GM12872 (cell line): Measurements from ENCODE around the gene IMMP2L.

Experiments
- TF ChIP-seq, protein P1 (sequence below): IDR thresholded peaks from 3 replicates; pipeline ENCODE4 v1.5.1; 2011; ENCODE audit warnings: low read depth, mild to moderate bottlenecking, low read length, moderate library complexity; ENCODE audit not compliant: insufficient read depth

The IMMP2L gene

GRCh38 chr7:111388912-111389311, 173.4 kb downstream of the IMMP2L start:
- TF ChIP-seq, protein P1, sequence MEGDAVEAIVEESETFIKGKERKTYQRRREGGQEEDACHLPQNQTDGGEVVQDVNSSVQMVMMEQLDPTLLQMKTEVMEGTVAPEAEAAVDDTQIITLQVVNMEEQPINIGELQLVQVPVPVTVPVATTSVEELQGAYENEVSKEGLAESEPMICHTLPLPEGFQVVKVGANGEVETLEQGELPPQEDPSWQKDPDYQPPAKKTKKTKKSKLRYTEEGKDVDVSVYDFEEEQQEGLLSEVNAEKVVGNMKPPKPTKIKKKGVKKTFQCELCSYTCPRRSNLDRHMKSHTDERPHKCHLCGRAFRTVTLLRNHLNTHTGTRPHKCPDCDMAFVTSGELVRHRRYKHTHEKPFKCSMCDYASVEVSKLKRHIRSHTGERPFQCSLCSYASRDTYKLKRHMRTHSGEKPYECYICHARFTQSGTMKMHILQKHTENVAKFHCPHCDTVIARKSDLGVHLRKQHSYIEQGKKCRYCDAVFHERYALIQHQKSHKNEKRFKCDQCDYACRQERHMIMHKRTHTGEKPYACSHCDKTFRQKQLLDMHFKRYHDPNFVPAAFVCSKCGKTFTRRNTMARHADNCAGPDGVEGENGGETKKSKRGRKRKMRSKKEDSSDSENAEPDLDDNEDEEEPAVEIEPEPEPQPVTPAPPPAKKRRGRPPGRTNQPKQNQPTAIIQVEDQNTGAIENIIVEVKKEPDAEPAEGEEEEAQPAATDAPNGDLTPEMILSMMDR, result no peak

GRCh38 chr7:111388016-111388415, 174.3 kb downstream of the IMMP2L start:
- TF ChIP-seq, protein P1, result no peak

- TF ChIP-seq, protein P1, result no peak
Observed at GRCh38 chr7:111384065-111384891, 178.0 kb downstream of the IMMP2L start.

DNA sequence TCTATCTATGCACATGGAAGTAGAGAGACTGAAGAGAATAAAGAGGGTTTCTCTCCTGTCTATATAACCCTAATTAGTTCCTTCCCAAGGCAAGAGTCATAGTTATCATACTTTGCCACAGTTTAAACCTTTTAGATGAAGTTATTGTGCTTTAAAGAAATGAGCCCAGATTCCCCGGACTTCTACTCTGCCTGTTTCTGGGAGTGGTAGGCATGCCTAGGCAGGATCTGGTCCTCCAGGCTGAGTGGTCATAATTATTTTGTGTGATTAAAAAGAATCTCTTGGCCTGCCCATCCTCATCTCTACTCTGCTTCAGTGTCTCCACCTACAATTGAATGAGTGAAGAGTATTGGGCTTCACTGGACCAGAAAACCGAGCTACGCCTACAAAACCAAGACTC, 179.2 kb downstream of the IMMP2L start:
- TF ChIP-seq, protein P1, result no peak

- TF ChIP-seq, protein P1, result no peak
Observed at GRCh38 chr7:111381590-111381989, 180.7 kb downstream of the IMMP2L start.

- TF ChIP-seq, protein P1, result no peak
Observed at GRCh38 chr7:111380945-111381344, 181.3 kb downstream of the IMMP2L start.

- TF ChIP-seq, protein P1, result no peak
Observed at GRCh38 chr7:111374027-111374426, 188.3 kb downstream of the IMMP2L start.
